ENCODE measurements around the gene CD109. TPM values are rescaled to one million over a fixed set of nuclear protein-coding genes. Genes with fewer than 3 reads are reported as not detected.

The CD109 gene
- total and polyA plus RNA-seq, 12 donors: 0.47 to 6.2 (median 3.3) TPM

DNA sequence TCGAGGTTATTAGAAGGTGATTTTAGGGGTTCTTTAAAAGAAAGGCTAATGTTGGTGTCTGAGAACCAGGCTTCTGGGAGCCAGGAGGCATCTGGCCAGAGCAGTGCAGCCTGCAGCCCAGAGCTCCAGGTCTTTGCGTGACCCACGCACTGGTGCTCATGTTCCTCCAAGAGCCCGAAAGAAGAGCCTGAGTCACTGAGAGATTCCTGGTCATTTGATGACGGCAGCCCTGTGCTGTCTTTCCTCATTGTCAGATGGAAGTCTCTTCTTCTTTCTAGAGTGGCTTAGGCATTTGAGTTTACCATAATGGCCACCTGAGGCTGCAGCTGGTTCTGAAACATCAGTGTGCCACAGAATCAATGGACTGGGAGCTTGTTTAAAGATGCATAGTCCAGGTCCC, 46.4 kb downstream of the CD109 start:
- intact Hi-C loops (cut with DNase I): loop anchor here in 1 of 2 donors (5.0 kb wide), 1 partner anchor 1465 kb away; the partner anchor contains the start of gene COL12A1

DNA sequence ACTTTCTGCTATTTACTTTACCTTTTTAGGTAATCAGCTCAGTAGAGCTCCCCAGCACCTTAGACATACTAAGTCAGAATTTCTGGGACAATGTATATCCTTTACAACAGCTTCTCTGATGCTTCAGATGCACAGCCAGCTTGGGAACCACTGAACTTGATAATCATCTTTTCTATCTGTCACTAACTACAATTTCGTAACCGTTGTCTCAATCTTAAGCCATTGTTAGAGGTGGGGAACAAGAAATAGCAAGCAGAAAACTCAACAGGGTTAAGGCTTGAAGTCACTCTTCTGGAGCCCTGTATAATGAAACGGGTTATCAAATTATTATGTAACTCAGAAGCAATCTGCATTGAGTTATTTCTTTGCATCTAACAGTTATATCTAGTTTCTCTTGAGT, 47.1 kb downstream of the CD109 start:
- TF ChIP-seq, protein P1, sequence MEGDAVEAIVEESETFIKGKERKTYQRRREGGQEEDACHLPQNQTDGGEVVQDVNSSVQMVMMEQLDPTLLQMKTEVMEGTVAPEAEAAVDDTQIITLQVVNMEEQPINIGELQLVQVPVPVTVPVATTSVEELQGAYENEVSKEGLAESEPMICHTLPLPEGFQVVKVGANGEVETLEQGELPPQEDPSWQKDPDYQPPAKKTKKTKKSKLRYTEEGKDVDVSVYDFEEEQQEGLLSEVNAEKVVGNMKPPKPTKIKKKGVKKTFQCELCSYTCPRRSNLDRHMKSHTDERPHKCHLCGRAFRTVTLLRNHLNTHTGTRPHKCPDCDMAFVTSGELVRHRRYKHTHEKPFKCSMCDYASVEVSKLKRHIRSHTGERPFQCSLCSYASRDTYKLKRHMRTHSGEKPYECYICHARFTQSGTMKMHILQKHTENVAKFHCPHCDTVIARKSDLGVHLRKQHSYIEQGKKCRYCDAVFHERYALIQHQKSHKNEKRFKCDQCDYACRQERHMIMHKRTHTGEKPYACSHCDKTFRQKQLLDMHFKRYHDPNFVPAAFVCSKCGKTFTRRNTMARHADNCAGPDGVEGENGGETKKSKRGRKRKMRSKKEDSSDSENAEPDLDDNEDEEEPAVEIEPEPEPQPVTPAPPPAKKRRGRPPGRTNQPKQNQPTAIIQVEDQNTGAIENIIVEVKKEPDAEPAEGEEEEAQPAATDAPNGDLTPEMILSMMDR (IDR thresholded peaks at IDR 0.05): no peak
- TF ChIP-seq POLR2A (IDR thresholded peaks at IDR 0.05): no peak
- Histone ChIP-seq H3K27me3 (no peaks in the 10 kb centered on the region), H3K9me3 (replicated peaks in 1 of 3) (no peaks in the 10 kb centered on the region), H3K4me1 (replicated peaks in 1 of 2) (no peaks in the 10 kb centered on the region), H3K4me3 (no peak overlapping the region), H3K36me3 (replicated peaks in 1 of 2) (no peaks in the 10 kb centered on the region), H3K27ac (no peak overlapping the region)
- intact Hi-C loops (cut with DNase I): loop anchor here in 1 of 2 donors (5.0 kb wide), 1 partner anchor 1464 kb away; the partner anchor contains the start of gene COL12A1
- 63 to 71% (median 68%) methylated on average over 3 of the region's 3 CpGs for WGBS, 4 donors
- no peak for DNase-seq

More for the DNA sequence above, 46.4 kb downstream of the CD109 start:
- Histone ChIP-seq H3K9me3 (replicated peaks in 1 of 3) (no peaks in the 10 kb centered on the region), H3K4me3 (no peak overlapping the region), H3K27me3 (no peaks in the 10 kb centered on the region), H3K27ac (no peak overlapping the region), H3K4me1 (replicated peaks in 1 of 2) (no peaks in the 10 kb centered on the region), H3K36me3 (replicated peaks in 1 of 2) (no peaks in the 10 kb centered on the region)
- 84 to 92% (median 88%) methylated on average over 4 to 5 of the region's 5 CpGs for WGBS, 4 donors
- no peak for TF ChIP-seq POLR2A (IDR thresholded peaks at IDR 0.05)
- TF ChIP-seq, protein P1 (IDR thresholded peaks at IDR 0.05): no peak
- no peak for DNase-seq

DNA sequence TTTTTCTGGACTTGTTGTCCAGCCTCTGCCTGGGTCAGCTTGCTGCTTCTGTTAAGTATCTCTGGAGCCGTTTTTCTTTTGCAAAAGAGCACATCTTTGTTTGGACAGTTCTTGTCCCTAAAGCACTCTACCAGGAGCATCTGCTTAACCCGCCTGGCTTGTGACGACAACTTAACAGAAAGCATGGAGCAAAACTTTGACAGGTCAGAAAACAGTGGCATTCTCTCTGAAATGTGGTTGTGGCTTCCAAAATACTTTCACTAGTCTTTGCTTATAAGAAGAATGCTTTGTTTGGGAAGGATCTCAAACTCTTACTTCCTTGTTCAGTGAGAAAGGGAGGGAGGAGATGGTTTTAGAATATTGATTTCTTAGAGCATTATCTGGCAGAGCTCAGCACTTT, 47.6 kb downstream of the CD109 start:
- 55 to 64% (median 60%) methylated on average over 3 of the region's 3 CpGs for WGBS, 4 donors
- intact Hi-C loops (cut with DNase I): loop anchor here in 1 of 2 donors (5.0 kb wide), 1 partner anchor 1464 kb away; the partner anchor contains the start of gene COL12A1
- Histone ChIP-seq H3K4me3 (no peak overlapping the region), H3K36me3 (replicated peaks in 1 of 2) (no peaks in the 10 kb centered on the region), H3K4me1 (replicated peaks in 1 of 2) (no peaks in the 10 kb centered on the region), H3K27me3 (no peaks in the 10 kb centered on the region), H3K9me3 (replicated peaks in 1 of 3) (no peaks in the 10 kb centered on the region), H3K27ac (no peak overlapping the region)
- TF ChIP-seq, protein P1 (IDR thresholded peaks at IDR 0.05): no peak
- no peak for TF ChIP-seq POLR2A (IDR thresholded peaks at IDR 0.05)
- DNase-seq: no peak

DNA sequence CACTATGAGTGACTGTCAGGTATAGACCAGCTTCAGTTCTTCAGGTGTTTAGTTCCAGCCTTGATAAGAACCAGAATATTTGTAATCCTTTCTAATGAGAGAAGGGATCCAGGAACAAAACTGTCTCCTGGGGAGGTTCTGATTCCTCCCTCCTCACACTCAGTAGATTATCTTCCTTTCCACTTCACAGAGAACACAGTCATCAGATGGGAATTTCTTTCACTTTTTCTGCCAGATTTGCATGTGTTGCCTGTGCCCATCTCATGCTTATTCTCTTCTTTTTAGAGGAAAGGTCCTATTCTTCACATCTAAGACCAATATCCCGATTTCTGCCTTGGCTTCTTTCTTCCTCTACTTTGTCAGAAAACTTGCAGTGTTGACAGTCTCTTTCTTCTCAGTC, 50.8 kb downstream of the CD109 start:
- H3K4me3 ChIP-seq: no peak overlapping the region
- no peaks in the 10 kb centered on the region for H3K36me3 ChIP-seq (replicated peaks in 1 of 2)
- no peaks in the 10 kb centered on the region for H3K4me1 ChIP-seq (replicated peaks in 1 of 2)
- H3K27ac ChIP-seq: no peak overlapping the region
- H3K9me3 ChIP-seq (replicated peaks in 1 of 3): no peaks in the 10 kb centered on the region
- DNase-seq: no peak
- WGBS, 4 donors: 54 to 65% (median 58%) methylated on average over 1 of the region's 1 CpG
- intact Hi-C loops (cut with DNase I): no loop called here
- H3K27me3 ChIP-seq: no peaks in the 10 kb centered on the region
- no peak for TF ChIP-seq POLR2A (IDR thresholded peaks at IDR 0.05)
- TF ChIP-seq, protein P1 (IDR thresholded peaks at IDR 0.05): no peak

Data from adrenal gland (tissue), 12 donors.